Osteoblast (primary cell): ENCODE data around the gene MTHFD1L. TPM values are rescaled to one million over a fixed set of nuclear protein-coding genes. Genes with fewer than 3 reads are reported as not detected.

Experiments
- DNase-seq: peaks from one replicate; pipeline ENCODE4 v3.0.0; 2011; ENCODE audit warnings: low spot score, mixed read lengths; ENCODE audit not compliant: insufficient read length; ENCODE audit errors: missing footprints
- H2AFZ ChIP-seq: 2 replicates; pipeline ENCODE4 v1.6.0; 2011; ENCODE audit warnings: mild to moderate bottlenecking, low read length
- H3K27ac ChIP-seq: 2 replicates; pipeline ENCODE4 v1.5.1; 2011; ENCODE audit warnings: mild to moderate bottlenecking, low read depth, low read length, moderate library complexity
- H3K27me3 ChIP-seq: 2 replicates; pipeline ENCODE4 v1.6.0; 2012; ENCODE audit warnings: mild to moderate bottlenecking, control low read depth, inconsistent platforms, low read length, moderate library complexity; ENCODE audit not compliant: insufficient read depth
- H3K36me3 ChIP-seq: 2 replicates; pipeline ENCODE4 v1.5.1; 2011; ENCODE audit warnings: mild to moderate bottlenecking, low read length, control low read depth, moderate library complexity; ENCODE audit not compliant: insufficient read depth
- H3K4me1 ChIP-seq: 2 replicates; pipeline ENCODE4 v1.5.1; 2011; ENCODE audit warnings: mild to moderate bottlenecking, low read length, control low read depth, moderate library complexity; ENCODE audit not compliant: insufficient read depth
- H3K4me2 ChIP-seq: 2 replicates; pipeline ENCODE4 v1.6.0; 2011; ENCODE audit warnings: mild to moderate bottlenecking, low read length; ENCODE audit not compliant: insufficient read depth
- H3K4me3 ChIP-seq: fragments of 200-600 bp; sonication (generic); 3 replicates; pipeline ENCODE4 v1.5.1; 2012; ENCODE audit warnings: mild to moderate bottlenecking, low read length, inconsistent platforms; ENCODE audit not compliant: insufficient read depth
- H3K79me2 ChIP-seq: 2 replicates; pipeline ENCODE4 v1.6.0; 2012; ENCODE audit warnings: mild to moderate bottlenecking, low read length, control low read depth, inconsistent platforms; ENCODE audit not compliant: insufficient read depth
- H3K9me3 ChIP-seq: 2 replicates; pipeline ENCODE4 v1.5.1; 2011; ENCODE audit warnings: low read depth, low read length, control low read depth
- H4K20me1 ChIP-seq: 2 replicates; pipeline ENCODE4 v1.6.0; 2012; ENCODE audit warnings: mild to moderate bottlenecking, low read length, control low read depth; ENCODE audit not compliant: insufficient read depth
- total RNA-seq: library from RNA; depleted of rRNA; stranded (reverse); fragments of >200 nt; gene quantifications from 2 replicates; pipeline ENCODE4 v1.2.3, GENCODE V29; 2012
- TF ChIP-seq, protein P1 (sequence below): IDR thresholded peaks from 2 replicates; pipeline ENCODE4 v1.5.1; 2011; ENCODE audit warnings: mild to moderate bottlenecking, low read depth, low read length, moderate library complexity; ENCODE audit errors: extremely low read depth

The MTHFD1L gene
- total RNA-seq, 1 donor = 56.8 TPM

DNA sequence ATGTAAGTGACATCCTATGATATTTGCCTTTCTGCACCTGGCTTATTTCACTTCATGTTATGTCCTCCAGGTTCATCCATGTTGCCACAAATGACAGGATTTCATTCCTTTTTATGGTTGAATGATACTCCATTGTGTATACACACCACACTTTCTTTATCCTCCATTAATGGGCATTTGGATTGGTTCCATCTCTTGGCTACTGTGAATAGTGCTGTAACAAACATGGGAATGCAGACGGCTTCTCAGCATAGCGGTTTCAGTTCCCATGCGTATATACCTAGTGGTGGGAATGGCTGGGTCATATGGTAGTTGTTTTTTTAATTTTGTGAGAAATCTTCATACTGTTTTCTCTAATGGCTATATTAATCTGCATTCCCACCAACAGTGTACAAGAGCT lies 14.8 kb downstream of the MTHFD1L start:
- no peak overlapping the region for H3K4me2 ChIP-seq
- H3K9me3 ChIP-seq = no peaks in the 10 kb centered on the region
- DNase-seq = no peak
- H3K27ac ChIP-seq = peak overlapping the region; percentile 99
- peaks cover 63% of the 10 kb centered on the region for H3K36me3 ChIP-seq
- H3K79me2 ChIP-seq = peaks cover 66% of the 10 kb centered on the region
- TF ChIP-seq, protein P1, sequence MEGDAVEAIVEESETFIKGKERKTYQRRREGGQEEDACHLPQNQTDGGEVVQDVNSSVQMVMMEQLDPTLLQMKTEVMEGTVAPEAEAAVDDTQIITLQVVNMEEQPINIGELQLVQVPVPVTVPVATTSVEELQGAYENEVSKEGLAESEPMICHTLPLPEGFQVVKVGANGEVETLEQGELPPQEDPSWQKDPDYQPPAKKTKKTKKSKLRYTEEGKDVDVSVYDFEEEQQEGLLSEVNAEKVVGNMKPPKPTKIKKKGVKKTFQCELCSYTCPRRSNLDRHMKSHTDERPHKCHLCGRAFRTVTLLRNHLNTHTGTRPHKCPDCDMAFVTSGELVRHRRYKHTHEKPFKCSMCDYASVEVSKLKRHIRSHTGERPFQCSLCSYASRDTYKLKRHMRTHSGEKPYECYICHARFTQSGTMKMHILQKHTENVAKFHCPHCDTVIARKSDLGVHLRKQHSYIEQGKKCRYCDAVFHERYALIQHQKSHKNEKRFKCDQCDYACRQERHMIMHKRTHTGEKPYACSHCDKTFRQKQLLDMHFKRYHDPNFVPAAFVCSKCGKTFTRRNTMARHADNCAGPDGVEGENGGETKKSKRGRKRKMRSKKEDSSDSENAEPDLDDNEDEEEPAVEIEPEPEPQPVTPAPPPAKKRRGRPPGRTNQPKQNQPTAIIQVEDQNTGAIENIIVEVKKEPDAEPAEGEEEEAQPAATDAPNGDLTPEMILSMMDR = no peak
- peaks cover 20% of the 10 kb centered on the region for H3K4me1 ChIP-seq
- no peak overlapping the region for H3K4me3 ChIP-seq
- no peaks in the 10 kb centered on the region for H4K20me1 ChIP-seq
- no peak overlapping the region for H2AFZ ChIP-seq
- no peaks in the 10 kb centered on the region for H3K27me3 ChIP-seq

DNA sequence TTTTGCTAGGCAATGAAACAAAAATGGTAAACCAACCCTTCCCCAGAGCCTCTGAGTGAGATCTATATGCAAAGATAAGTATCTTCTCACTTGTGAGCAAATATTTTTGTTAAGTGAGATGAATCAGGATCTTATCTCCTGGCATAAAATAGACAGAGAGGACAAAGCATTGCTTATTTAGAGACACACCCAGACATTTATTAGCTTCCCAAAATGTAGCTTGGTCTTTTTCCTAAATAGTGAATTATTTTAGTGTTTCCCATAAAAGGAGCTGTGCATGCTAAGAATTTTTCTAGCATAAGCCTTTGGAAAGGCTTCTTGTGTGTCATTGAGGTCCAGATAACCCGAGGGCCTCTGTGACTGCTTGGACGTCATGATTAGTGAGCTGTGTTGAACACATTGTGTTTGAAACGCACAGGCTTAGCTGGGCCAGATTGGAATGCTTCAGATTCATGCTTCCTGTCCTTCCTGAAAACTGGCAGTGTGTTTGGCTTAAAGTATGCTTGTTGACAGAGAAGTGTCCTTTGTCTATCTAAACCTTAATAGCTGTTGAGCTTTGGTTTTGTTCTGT lies 16.5 kb downstream of the MTHFD1L start:
- peaks cover 69% of the 10 kb centered on the region for H3K36me3 ChIP-seq

DNA sequence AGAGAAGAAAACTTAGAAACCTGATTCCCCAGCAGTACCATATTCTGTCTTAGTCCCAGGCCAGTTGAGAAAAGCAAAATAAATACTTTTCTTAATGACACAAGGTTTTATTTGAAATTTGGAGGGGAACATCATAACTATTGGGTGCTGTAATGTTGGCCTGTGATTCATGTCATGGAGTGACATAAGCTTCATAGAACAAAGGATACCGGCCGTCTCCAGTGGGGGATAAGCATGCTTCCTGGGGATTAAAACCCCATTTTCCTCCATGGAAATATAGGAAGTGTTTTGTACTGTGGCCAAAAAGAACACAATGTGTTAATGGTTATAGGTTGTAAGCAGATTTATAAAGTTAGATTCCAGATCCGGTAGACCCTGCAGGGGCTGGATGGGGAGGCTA lies 18.0 kb downstream of the MTHFD1L start:
- DNase-seq = no peak
- H2AFZ ChIP-seq = no peak overlapping the region
- TF ChIP-seq, protein P1 = no peak
- H3K27ac ChIP-seq = peak overlapping the region; percentile 99
- H3K27me3 ChIP-seq = no peaks in the 10 kb centered on the region
- peaks cover 72% of the 10 kb centered on the region for H3K36me3 ChIP-seq
- no peaks in the 10 kb centered on the region for H3K9me3 ChIP-seq
- H3K4me3 ChIP-seq = no peak overlapping the region
- H3K4me1 ChIP-seq = peaks cover 20% of the 10 kb centered on the region
- no peaks in the 10 kb centered on the region for H4K20me1 ChIP-seq
- H3K4me2 ChIP-seq = no peak overlapping the region
- peaks cover 37% of the 10 kb centered on the region for H3K79me2 ChIP-seq

More for the DNA sequence above, 16.5 kb downstream of the MTHFD1L start:
- Histone ChIP-seq H3K4me3 (no peak overlapping the region), H3K27ac (peak overlapping the region; percentile 99), H2AFZ (no peak overlapping the region), H3K4me1 (peaks cover 20% of the 10 kb centered on the region), H3K79me2 (peaks cover 50% of the 10 kb centered on the region), H3K27me3 (no peaks in the 10 kb centered on the region), H3K4me2 (peak overlapping the region; percentile 59), H3K9me3 (no peaks in the 10 kb centered on the region), H4K20me1 (no peaks in the 10 kb centered on the region)
- TF ChIP-seq, protein P1 = no peak
- peak; percentile 95 for DNase-seq

DNA sequence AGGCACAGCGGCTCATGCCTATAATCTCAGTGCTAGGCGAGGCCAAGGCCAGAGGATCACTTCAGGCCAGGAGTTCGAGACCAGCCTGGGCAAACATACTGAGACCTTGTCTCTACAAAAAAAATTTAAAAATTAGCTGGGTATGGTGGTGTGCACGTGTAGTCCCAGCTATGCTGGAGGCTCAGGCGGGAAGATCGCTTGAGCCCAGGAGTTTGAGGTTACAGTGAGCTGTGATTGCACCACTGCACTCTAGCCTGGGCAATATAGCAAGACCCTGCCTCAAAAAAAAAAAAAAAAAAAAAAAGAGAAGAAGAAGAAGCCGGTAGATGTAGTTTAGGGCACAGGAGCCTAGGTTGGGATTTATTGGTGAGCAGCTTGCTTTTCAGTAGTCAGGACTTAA lies 20.7 kb downstream of the MTHFD1L start:
- H3K4me3 ChIP-seq = no peak overlapping the region
- H4K20me1 ChIP-seq = no peaks in the 10 kb centered on the region
- peaks cover 77% of the 10 kb centered on the region for H3K36me3 ChIP-seq
- peaks cover 12% of the 10 kb centered on the region for H3K79me2 ChIP-seq
- no peak overlapping the region for H3K27ac ChIP-seq
- H2AFZ ChIP-seq = no peak overlapping the region
- no peaks in the 10 kb centered on the region for H3K27me3 ChIP-seq
- H3K4me1 ChIP-seq = peaks cover 17% of the 10 kb centered on the region
- no peaks in the 10 kb centered on the region for H3K9me3 ChIP-seq
- DNase-seq = no peak
- TF ChIP-seq, protein P1 = no peak
- no peak overlapping the region for H3K4me2 ChIP-seq
